Lower leg skin (tissue), 4 donors: ENCODE measurements around the gene UFD1. TPM values are rescaled to one million over a fixed set of nuclear protein-coding genes. Genes with fewer than 3 reads are reported as not detected.

Experiments used
- DNase-seq, 2 donors: peaks; one replicate each; pipeline ENCODE4 v3.0.0-alpha.2; 2019; ENCODE audit warnings: low spot score in 2 of 2
- H3K4me3 ChIP-seq: fragments of 200-600 bp; sonication (generic); 2 replicates; pipeline ENCODE4 v1.5.1; 2017; ENCODE audit warnings: mild to moderate bottlenecking, low read depth; ENCODE audit not compliant: poor library complexity, severe bottlenecking
- CTCF ChIP-seq, 3 donors: fragments of 450-650 bp; IDR thresholded peaks; one replicate each; pipeline ENCODE4 v1.5.1; 2016; ENCODE audit warnings: antibody characterized with exemption in 3 of 3, mild to moderate bottlenecking in 3 of 3, moderate library complexity in 2 of 3
- POLR2A ChIP-seq, 2 donors: fragments of 450-650 bp; IDR thresholded peaks; one replicate each; pipeline ENCODE4 v1.6.1; 2016 to 2017; ENCODE audit warnings: antibody characterized with exemption in 2 of 2, mild to moderate bottlenecking in 1 of 2, moderate library complexity in 1 of 2
- WGBS, 2 donors: methylation state at CpG; one replicate each; pipeline ENCODE4 v1.1.5; 2018; 5-methylcytosine and 5-hydroxymethylcytosine counted together
- intact Hi-C: fragments of 100-400 bp; cut with DNase I; formaldehyde crosslinking; loops from one replicate; pipeline ENCODE4 v1.15.0; 2023; ENCODE audit warnings: low total_unique reads
- total RNA-seq, 4 donors: library from RNA; depleted of rRNA; stranded (reverse); fragments of >200 nt; gene quantifications; one replicate each; pipeline ENCODE4 v1.1.0, GENCODE V29; 2016

Gene UFD1
- total RNA-seq, 4 donors from 2014 or later = 21.9 to 40.9 (median 34.5) TPM

DNA sequence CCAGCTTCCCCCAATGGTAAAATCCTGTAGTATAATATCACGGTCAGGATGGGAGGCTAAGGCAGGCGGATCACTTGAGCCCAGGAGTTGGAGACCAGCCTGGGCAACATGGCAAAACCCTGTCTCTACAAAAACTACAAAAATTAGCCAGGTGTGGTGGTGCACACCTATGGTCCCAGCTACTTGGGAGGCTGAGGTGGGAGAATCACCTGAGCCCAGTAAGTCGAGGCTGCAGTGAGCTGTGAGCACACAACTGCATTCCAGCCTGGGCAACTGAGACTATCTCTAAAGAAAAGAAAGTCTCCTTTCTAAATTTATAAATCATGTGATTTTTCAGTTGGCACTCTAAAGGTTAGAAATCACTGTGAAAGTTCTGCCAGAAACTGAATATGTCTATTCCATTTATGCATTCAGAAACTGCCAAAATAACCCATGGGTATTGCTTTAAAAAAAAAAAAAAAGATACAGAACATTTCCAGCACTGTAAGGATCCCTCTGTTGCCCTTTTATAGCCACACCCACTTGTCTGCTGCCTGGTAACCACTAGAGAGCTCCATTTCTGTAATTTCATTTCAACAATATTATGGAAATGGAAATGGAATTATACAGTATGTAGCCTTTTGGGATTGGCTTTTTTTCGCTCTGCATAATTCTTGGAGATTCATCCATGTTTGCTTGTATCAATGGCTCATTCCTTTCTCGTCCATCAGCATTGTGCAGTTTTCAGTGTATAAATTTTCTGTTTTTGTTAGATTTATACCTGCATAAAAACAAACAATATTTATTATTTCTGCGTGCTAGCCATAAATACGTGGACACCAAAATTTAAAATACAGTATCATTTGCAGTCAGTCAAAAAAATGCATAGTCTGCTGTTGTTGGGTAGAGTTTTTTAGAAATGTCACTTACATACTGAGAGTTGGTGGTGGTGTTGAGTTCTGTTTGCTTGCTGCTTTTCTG, 10.2 kb upstream of the UFD1 start:
- WGBS, 2 donors = 84 to 86% methylated on average over 7 of the region's 7 CpGs
- H3K4me3 ChIP-seq = no peak overlapping the region
- no peak for TF ChIP-seq POLR2A (IDR thresholded peaks at IDR 0.05)
- no peak for TF ChIP-seq CTCF (IDR thresholded peaks at IDR 0.05)
- intact Hi-C loops = no loop called here
- no peak for DNase-seq

DNA sequence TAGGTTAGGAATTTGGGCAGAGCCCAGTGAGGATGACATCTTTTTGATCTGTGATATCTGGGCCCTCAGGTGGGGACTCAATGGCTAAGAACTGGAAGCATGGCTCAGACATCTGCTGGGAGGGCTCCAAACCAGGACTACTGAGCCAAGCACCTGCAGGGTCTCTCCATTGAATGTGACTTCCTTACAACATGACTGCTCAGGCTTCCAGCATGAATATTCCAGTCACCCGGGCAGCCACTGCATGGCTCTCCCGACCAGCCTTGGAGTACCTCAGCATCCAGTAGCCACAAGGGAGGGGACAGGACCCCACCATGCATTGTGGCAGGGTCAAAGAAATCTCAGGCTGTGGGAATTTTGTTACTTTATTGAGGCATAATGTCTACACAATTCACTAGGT, 9.3 kb upstream of the UFD1 start:
- no peak overlapping the region for H3K4me3 ChIP-seq
- DNase-seq = no peak
- WGBS, 2 donors = 85 to 93% methylated on average over 2 of the region's 2 CpGs
- TF ChIP-seq POLR2A (IDR thresholded peaks at IDR 0.05) (no peak), CTCF (IDR thresholded peaks at IDR 0.05) (no peak)
- intact Hi-C loops = no loop called here

GRCh38 chr22:19483481-19484244, 4.7 kb upstream of the UFD1 start:
- no peak for DNase-seq
- 85 to 86% methylated on average over 8 of the region's 8 CpGs for WGBS, 2 donors
- TF ChIP-seq CTCF (IDR thresholded peaks at IDR 0.05) (no peak), POLR2A (IDR thresholded peaks at IDR 0.05) (no peak)
- H3K4me3 ChIP-seq = no peak overlapping the region
- intact Hi-C loops = no loop called here

GRCh38 chr22:19482297-19482696, 3.3 kb upstream of the UFD1 start:
- no peak for TF ChIP-seq POLR2A (IDR thresholded peaks at IDR 0.05)
- no peak for TF ChIP-seq CTCF (IDR thresholded peaks at IDR 0.05)
- no peak for DNase-seq
- intact Hi-C loops = no loop called here
- 86 to 91% methylated on average over 9 of the region's 9 CpGs for WGBS, 2 donors
- no peak overlapping the region for H3K4me3 ChIP-seq

DNA sequence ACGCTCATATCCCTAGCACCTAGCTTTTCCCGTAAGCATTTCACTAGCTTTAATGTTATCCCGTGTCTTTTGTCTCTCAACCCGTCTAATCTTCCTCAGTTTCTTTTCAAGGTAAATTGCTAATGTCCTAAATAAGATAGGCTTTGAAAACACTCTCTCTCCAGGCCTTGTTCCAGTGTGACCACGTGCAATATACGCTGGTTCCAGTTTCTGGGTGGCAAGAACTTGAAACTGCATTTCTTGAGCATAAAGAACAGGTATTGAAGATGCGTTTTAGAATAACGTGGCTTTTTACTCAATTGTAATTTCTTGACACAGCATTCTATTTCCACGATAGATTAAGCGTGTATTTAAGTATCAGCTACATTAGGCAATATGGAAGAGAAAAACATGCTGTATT, 1.8 kb upstream of the UFD1 start:
- 57 to 58% methylated on average over 10 of the region's 10 CpGs for WGBS, 2 donors
- H3K4me3 ChIP-seq = no peak overlapping the region
- TF ChIP-seq CTCF (IDR thresholded peaks at IDR 0.05) = no peak
- TF ChIP-seq POLR2A (IDR thresholded peaks at IDR 0.05) = no peak
- DNase-seq = no peak
- intact Hi-C loops = no loop called here
